Measurements from ENCODE around the gene ABCG1.
A peak's percentile ranks its signal among the peaks of the same experiment; 100 is the strongest.

The ABCG1 gene

GRCh38 chr21:42215942-42216725 lies 2.8 kb upstream of the ABCG1 start:
- DNase-seq: no peak

GRCh38 chr21:42216726-42217572 lies 2.0 kb upstream of the ABCG1 start:
- DNase-seq: no peak

- DNase-seq: peak in 1 of 6 experiments; percentile 68
These were observed 732 bp downstream of the ABCG1 start for GRCh38 chr21:42219606-42220137.

DNA sequence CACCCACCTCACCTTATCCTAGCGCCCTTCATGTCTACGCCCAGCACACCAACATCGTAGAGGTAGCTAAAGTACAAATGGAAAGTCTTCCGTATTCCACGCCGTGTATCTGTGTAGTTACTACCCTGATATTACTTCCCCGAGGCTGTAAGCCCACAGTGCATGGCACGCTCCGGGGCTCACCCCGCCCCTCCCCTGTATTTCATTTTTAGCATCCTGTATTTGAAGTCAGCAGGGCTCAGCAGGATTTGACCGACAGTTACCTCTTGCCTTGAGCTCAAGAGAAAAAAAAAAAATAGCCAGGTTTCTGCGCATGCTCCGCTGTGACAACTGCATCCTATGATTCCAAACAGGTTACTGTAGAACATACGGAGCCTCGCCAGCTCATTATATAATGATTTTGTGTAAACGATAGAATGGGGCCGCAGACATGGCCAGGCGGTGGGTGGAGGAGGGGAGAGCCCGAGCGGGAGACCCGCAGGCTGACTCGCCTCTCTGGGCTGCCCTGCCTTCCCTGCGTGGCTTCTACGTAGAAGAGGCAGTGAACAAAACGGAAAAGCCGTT lies 1.3 kb downstream of the ABCG1 start:
- DNase-seq: peak; percentile 74 to 94 (median 88)

DNA sequence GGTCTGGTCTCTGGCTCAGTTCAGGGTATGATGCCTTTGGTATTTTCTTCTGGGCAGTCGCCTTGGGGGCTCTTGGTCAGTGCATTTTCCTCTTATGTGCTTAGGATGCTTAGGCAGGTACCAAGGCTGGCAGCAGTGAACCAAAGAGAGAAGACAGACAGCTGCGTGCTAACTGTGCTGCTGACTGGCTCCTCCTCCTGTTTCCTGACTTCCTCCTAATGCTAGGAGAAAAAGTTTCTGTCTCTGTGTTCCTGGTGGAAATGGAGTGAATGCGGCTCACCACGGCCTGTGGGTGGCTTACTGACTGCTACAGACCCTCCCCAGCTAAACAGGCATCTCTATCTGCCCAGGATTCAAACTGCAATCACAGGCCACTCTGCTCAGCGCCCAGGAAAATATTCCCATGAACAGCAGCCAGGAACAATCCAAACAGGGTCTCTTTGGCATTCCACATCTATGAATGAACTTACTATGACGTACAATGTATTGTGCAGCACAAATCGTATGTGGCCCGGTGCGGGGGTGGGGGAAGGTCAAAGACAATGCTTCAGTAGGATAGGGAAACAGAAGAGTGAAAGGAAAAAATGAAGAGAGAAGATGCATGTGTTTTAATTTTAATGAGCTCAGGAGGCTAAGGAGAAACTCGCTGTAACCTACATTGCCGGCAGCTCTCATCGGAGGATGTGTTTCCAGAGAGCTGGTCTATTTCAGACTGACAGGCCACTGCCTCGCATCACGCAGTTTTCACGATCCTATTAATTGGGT lies 2.8 kb downstream of the ABCG1 start:
- no peak for DNase-seq

- no peak for DNase-seq
These were observed 3.4 kb downstream of the ABCG1 start for GRCh38 chr21:42222386-42222785.

- no peak for DNase-seq
These were observed 4.0 kb downstream of the ABCG1 start for GRCh38 chr21:42222821-42223390.

DNA sequence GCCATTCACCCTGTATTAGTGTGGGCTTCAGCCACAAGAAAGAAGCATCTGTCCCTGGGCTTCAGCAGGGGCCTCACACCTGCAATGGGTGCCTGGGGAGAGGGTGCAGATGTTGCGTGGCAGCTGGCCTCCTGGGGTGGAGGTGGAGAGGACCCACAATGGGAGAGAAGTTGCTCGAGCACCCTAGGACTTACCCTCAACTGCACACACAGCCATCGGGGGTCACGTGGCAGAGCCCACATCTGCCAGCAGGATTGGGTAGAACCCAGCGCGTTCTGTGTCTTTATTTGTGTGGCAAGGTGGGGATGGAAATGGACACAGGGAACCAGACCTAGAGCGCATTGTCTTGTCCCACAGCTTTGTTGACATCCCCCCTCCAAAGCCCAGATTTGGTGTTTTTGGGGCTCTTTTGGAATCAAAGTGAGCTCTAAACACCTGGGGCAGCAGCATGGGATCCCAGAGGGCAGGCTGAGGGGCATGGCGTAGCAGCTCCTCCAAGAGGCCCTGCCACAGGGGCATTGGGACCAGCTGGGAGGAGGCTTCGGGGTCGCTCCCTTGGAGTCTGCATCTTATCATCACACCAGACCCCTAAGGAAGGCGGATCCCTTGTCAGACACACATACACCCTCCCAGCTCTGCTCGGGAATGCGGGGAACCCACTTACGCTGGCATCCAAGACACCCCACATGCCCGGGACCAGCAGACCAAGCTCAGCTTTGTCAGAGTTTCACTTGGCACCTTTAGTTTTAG lies 5.1 kb downstream of the ABCG1 start:
- DNase-seq: no peak

GRCh38 chr21:42225042-42225441 lies 6.1 kb downstream of the ABCG1 start:
- no peak for DNase-seq

DNA sequence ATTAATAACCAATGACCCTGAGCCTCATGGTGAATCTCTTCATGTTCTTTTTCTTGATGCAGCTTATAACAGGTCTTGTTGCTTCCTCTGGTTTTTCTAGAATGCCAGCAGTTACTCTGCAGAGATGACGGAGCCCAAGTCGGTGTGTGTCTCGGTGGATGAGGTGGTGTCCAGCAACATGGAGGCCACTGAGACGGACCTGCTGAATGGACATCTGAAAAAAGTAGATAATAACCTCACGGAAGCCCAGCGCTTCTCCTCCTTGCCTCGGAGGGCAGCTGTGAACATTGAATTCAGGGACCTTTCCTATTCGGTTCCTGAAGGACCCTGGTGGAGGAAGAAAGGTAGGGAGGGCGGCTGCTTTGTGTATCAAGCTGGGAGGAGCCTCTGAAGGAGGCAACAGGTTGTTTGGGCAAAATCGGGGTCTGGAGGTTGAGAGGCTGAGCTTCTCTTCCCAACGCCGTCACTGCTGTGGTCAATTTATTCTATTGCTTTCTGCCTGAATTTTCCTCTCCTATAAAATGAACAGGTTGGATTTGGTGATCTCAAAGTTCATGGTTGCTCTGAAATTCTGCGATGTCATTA lies 6.7 kb downstream of the ABCG1 start:
- DNase-seq: no peak

GRCh38 chr21:42226626-42227025 lies 7.7 kb downstream of the ABCG1 start:
- no peak for DNase-seq

- DNase-seq: peak; percentile 72 to 90 (median 82)
These were observed 9.2 kb downstream of the ABCG1 start for GRCh38 chr21:42227909-42228708.

DNA sequence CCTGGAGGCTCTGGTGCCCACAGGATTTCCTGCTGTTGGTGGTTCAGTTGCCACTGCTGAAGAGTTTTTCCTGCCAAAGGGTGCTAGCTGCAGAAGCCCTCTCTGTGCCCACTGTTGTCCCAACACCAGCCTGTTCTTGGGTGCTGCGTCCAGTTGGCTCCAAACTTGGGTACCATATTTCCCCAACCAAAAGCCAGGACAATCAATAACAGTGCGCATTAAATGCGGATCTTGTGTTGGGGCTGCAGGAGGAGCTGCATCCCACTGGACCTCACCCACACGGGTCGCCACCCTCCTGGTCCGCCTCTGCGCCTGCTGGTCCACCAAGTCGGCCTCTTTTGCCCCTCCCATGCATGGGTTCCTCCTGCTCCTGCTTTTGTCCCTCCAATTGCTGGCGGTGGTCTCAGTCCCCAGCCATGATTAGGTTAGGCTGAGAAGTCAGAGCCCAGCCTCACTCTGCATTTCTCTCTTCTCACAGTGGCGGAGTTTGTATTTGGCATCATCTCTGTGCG lies 9.8 kb downstream of the ABCG1 start:
- DNase-seq: no peak

DNA sequence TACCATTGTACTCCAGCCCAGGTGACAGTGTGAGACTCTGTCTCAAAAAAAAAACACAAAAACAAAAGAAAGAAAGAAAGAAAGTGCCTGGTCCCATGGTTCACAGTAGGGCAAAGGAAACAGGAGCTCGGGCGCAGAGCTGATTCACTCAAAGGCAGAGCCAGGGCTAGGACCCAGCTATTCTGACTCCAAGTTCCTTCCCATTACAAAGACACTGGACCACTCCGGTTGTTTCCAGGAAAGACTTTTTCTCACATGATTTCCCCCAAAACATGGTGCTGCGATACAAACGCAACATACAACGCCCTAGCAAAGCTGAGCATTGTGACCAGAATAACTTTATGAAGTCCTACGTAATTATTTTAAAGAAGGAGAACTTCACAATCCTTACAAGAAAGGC lies 10.7 kb downstream of the ABCG1 start:
- no peak for DNase-seq

- no peak for DNase-seq
These were observed 11.2 kb downstream of the ABCG1 start for GRCh38 chr21:42230178-42230577.

DNA sequence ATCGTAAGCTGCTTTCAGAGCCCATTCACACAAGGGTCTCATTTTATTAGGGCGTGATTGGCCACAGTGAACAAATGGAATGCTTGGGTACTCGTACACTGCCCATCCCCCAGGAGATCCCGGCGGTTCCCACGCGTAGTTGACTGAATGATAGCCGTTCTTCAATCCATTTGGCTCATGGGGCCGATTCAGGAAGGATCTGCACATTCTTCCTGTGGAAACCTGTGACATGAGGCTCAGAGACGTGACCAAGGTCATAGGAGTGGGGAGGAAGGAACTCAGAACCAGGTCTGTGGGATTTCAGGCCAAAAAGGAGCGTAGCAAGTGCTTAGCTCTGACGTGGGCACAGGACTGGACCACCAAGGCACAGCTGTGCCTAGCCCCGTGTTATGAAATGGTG lies 11.7 kb downstream of the ABCG1 start:
- no peak for DNase-seq

DNA sequence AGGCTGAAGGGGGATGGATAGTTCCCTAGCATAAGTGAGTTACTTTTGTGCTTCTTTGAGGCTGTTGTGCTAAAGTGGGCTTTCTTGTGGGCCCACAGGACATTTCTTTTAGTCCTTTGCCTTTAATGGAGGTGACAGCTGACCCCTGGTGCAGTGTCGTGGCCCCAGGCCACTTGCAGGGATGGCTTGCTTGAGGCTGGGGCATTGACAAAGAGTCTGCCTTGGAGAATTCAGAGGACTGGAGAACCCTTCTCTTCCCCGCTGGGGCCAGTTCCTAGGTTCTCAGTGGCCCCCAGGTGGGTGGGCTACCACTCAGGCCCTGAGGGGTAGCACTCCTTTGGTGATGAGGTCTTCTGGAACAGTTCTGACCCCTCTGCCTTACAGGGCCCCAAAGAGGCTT lies 12.8 kb downstream of the ABCG1 start:
- no peak for DNase-seq

GRCh38 chr21:42232176-42232825 lies 13.4 kb downstream of the ABCG1 start:
- peak in 3 of 6 experiments; percentile 7 to 22 (median 15) for DNase-seq
